H1 (cell line): ENCODE results near the gene KCTD7.
"Not testable (repeated sequence)": the region's sequence is repeated elsewhere in the genome, so short reads cannot be mapped to it uniquely, and the experiment has no call there.

Source experiments
- BCL11A ChIP-seq, 2 experiments: IDR thresholded peaks; one replicate each; pipeline ENCODE4 v1.6.1; 2011; ENCODE audit warnings: low read depth in 2 of 2, low read length in 2 of 2, mild to moderate bottlenecking in 2 of 2
- CHD1 ChIP-seq: IDR thresholded peaks from 2 replicates; pipeline ENCODE4 v1.6.1; 2012; ENCODE audit warnings: low read depth, low read length, improper control_type of control experiment
- EP300 ChIP-seq, 2 experiments: IDR thresholded peaks; 1 replicate in 1 of 2; 2 replicates in 1 of 2; pipeline ENCODE4 v1.6.1; 2011 to 2012; ENCODE audit warnings: low read depth in 2 of 2, low read length in 2 of 2, mild to moderate bottlenecking in 2 of 2, borderline replicate concordance in 1 of 2, inconsistent platforms in 1 of 2, moderate library complexity in 1 of 2
- EZH2 ChIP-seq: fragments of 200-600 bp; sonication (generic); IDR thresholded peaks from 2 replicates; pipeline ENCODE4 v1.7.1; 2012; ENCODE audit warnings: low read depth, mild to moderate bottlenecking, moderate library complexity, low read length, inconsistent platforms; ENCODE audit not compliant: severe bottlenecking
- JUND ChIP-seq: IDR thresholded peaks from 2 replicates; pipeline ENCODE4 v1.6.1; 2011; ENCODE audit warnings: mild to moderate bottlenecking, improper control_type of control experiment, low read length
- MAX ChIP-seq: IDR thresholded peaks from 2 replicates; pipeline ENCODE4 v1.6.1; 2012; ENCODE audit warnings: inconsistent platforms
- POLR2A ChIP-seq, 2 experiments: IDR thresholded peaks; 1 replicate in 1 of 2; 2 replicates in 1 of 2; pipeline ENCODE4 v1.6.1; 2011; ENCODE audit warnings: low read depth in 2 of 2, low read length in 2 of 2, mild to moderate bottlenecking in 2 of 2; ENCODE audit errors: control extremely low read depth in 1 of 2
- USF2 ChIP-seq: IDR thresholded peaks from 2 replicates; pipeline ENCODE4 v1.6.1; 2011; ENCODE audit warnings: low read length, improper control_type of control experiment
- YY1 ChIP-seq: IDR thresholded peaks from 2 replicates; pipeline ENCODE4 v1.6.1; 2011; ENCODE audit warnings: low read depth, mild to moderate bottlenecking, low read length
- TF ChIP-seq, protein P1 (sequence below), 3 experiments: IDR thresholded peaks; 1 replicate in 2 of 3; 2 replicates in 1 of 3; pipeline versions ENCODE4 v1.5.1 to v1.6.1; 2011; ENCODE audit warnings: low read length in 3 of 3, mild to moderate bottlenecking in 3 of 3, inconsistent platforms in 2 of 3, low read depth in 1 of 3, moderate library complexity in 1 of 3; ENCODE audit not compliant: insufficient read depth in 1 of 3; ENCODE audit errors: control extremely low read depth in 1 of 3
- TF ChIP-seq, protein P2 (sequence below): IDR thresholded peaks from 2 replicates; pipeline ENCODE4 v1.6.1; 2012; ENCODE audit warnings: inconsistent platforms

GRCh38 chr7:66614596-66614995 is 14.1 kb upstream of the KCTD7 start:
- TF ChIP-seq, protein P1, sequence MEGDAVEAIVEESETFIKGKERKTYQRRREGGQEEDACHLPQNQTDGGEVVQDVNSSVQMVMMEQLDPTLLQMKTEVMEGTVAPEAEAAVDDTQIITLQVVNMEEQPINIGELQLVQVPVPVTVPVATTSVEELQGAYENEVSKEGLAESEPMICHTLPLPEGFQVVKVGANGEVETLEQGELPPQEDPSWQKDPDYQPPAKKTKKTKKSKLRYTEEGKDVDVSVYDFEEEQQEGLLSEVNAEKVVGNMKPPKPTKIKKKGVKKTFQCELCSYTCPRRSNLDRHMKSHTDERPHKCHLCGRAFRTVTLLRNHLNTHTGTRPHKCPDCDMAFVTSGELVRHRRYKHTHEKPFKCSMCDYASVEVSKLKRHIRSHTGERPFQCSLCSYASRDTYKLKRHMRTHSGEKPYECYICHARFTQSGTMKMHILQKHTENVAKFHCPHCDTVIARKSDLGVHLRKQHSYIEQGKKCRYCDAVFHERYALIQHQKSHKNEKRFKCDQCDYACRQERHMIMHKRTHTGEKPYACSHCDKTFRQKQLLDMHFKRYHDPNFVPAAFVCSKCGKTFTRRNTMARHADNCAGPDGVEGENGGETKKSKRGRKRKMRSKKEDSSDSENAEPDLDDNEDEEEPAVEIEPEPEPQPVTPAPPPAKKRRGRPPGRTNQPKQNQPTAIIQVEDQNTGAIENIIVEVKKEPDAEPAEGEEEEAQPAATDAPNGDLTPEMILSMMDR (IDR thresholded peaks at IDR 0.05; ENCODE audit: control extremely low read depth in 1 of 3, insufficient read depth in 1 of 3, low read depth in 1 of 3, low read length in 3 of 3): not testable (repeated sequence)
- not testable (repeated sequence) for TF ChIP-seq EZH2; USF2; BCL11A (IDR thresholded peaks at IDR 0.05; ENCODE audit: low read depth in 2 of 2, low read length in 2 of 2); POLR2A (IDR thresholded peaks at IDR 0.05; ENCODE audit: control extremely low read depth in 1 of 2, low read depth in 2 of 2, low read length in 2 of 2); EP300 (IDR thresholded peaks at IDR 0.05; ENCODE audit: borderline replicate concordance in 1 of 2, low read depth in 2 of 2, low read length in 2 of 2); JUND; CHD1; YY1; MAX
- TF ChIP-seq, protein P2, sequence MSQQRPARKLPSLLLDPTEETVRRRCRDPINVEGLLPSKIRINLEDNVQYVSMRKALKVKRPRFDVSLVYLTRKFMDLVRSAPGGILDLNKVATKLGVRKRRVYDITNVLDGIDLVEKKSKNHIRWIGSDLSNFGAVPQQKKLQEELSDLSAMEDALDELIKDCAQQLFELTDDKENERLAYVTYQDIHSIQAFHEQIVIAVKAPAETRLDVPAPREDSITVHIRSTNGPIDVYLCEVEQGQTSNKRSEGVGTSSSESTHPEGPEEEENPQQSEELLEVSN: not testable (repeated sequence)
